RPMI8226 (cell line): ENCODE data around the gene LAX1.

Source experiments
- DNase-seq: peaks from one replicate; pipeline ENCODE4 v3.0.0-alpha.2; 2015

The LAX1 gene

DNA sequence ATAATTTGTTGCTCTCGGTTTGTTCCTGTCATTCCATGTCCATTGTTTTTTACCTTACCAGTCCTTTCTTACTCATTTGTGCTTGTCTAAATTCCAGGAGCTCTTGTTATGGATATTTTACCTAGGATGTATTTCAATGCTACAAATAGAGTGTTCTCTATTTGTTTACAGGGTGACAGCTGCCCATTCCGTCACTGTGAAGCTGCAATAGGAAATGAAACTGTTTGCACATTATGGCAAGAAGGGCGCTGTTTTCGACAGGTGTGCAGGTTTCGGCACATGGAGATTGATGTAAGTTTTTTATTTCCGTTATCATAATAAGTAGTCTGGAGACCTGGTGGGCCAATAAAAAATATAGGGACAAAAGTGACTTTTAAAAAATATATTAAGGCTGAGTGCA lies 53.4 kb downstream of the LAX1 start:
- peak; percentile 64 for DNase-seq

GRCh38 chr1:203823306-203823705 lies 58.3 kb downstream of the LAX1 start:
- no peak for DNase-seq
